HG03097 (cell line): ENCODE results near the gene DIAPH2.

Experiments used
- ATAC-seq: cut with Tn5 transposase; IDR thresholded peaks from one replicate; pipeline ENCODE4 v1.9.1; 2021; ENCODE audit not compliant: unreplicated experiment, low FRiP score

Gene DIAPH2

DNA sequence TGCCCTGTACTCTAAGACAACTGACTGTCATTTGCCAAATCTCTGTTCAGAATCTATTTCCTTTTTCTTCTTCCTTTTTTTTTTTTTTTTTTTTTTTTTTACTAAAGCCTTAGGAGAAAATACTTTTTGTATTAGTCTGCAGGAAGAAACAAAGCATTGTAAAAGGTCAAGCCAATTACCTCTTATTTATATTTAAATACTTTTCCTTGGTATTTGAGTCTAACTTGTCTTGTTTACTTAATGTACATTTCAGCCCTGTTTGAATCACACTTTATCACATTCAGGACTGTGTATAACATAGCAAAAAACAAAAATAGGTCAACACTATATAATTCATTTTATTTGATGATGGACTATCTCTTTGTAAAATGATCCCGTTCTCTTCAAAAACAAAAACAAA, 461.3 kb downstream of the DIAPH2 start:
- no peak for ATAC-seq

DNA sequence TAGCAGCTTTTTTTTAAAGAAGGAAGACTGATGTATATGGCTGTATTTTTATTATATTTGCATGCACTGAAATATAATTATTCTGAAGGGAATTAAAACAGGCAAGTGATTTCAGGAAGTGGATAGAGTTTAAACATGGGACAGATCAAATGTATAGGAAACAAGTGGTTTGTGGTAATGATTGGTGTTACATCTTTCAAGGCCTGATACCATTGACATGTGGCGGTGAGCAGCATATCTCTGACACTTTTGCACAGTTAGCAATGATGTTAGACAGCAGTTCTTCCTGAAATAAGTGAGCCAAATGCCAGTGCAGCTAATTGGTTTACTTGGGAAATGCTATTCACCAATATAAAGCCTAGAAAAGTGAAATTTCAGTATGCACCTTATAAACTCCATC, 471.2 kb downstream of the DIAPH2 start:
- ATAC-seq: no peak

DNA sequence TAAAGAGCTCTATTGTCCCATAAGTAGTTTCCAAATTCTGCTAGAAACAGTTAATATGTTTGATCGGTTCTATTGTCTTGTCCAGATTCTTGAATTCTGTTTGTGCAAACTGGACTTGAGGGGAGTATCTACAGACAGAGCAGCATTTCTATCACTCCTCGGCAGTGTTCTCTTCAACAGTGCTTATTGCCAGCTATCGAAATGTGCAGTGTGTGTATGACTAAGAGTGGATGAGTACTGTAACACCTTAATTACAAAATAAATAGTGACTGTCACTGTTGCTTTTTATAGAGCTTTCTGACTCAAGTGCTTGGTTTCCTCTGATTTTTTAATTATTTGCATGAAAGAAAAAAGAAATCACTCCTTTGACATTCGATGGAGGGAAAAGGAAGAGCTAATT, 473.6 kb downstream of the DIAPH2 start:
- no peak for ATAC-seq

DNA sequence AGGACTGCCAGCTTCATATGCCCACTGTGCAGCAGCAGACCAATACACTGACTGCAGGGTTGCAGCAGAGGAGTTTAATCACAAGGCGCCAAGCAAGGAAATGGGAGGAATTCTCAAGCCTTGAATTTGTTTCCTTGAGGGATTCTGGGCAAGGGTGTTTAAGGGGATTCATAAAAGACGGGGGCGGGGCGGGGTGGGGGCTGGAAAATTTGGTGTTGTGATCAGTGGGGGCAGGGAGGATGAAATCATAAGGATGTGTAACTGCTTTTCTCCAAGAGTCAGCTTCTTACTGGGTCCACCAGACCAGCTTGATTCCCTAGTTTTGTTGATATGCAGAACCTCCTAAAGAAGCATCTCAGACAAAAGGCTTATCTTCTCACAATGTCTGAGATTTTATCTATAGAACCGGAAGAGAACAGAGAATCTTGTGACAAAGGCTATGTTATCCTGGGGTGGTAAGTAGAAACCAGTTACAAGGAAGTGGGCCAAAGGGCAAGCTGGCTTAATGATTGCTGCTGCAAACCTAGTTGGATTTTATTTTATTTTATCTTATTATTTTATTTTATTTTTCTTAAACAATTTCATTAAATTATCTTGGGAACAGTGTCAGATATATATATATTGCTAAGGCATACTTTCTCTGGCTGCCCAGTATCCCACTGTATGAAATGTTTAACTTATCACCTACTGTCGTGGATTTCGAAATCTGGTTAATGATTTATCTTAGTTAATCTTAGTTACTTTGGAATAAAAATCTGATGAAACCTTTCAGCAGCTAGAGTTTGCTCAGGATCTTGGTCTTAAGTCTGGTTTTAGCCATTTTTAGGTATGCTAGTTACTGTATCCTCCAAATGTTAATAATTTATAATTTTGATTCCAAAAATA, 475.5 kb downstream of the DIAPH2 start:
- ATAC-seq: no peak

DNA sequence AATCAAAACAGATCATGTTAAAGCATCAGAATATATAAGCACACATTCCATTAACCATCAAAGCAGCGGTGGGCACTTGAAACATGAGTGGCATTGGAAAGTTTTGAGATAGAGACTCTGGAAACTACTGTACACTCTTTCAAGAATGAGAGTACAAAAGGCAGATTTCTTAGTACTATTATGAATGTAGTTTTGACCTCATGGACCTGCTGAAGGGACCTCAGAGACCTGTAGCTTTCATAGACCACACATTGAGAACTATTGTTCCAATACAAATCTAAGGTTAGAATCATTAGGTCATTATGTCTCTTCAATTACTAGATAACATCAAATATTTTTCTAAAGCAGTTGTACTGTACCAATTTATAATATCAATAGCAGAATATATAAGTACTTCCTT, 482.7 kb downstream of the DIAPH2 start:
- ATAC-seq: no peak

DNA sequence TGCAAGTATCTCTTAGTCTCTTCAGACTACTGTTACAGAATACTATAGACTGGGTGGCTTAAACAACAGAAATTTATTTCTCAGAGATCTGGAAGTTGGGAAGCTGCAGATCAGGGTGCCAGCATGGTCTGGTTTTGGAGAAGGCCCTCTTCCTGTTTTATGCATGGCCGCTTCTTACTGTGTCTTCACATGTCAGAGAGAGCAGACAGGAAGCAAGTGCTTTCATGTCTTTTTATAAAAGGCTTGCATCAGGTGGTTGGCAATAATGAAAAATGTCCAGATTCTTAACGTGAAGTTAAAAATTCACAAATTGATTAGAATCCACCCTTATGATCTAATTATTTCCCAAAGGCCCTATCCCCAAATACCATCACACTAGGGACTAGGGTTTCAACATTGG, 484.0 kb downstream of the DIAPH2 start:
- no peak for ATAC-seq

DNA sequence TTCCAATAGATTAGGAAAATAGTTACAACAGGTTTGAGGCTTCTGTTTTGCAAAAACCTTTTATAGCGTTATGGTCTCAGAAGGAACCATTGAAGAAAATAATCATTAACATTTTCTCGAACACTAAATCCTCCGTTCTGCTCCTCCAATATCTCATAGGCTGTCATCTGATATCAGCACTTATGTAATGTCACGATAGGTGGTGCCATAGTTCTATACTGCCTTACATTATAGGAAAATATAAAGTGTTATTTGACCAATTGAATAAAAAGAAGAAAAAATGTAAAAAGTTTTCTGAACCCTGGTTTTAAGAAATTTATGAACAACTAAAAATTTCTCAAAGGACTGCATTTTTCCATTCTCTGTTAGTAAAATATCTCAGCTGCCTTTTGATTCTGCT, 490.5 kb downstream of the DIAPH2 start:
- no peak for ATAC-seq

DNA sequence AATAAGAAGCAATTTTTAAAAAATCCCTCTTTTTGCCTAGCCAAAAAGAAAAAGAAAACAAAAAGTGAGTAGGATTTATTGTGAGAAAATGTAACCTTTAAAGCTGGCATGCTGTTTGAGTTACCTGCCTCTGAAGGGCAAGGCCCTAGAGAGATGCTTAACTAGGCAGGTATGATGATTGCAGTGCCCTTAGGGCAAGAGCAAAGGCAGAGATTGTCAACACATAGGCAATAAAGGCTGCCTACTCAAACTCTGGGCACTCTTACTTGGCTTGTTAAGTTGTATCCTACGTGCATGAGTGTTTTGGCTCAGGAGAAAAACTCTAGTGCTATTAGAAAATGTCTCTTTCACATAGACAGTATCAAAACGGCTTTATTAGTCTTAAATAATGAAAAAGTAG, 505.0 kb downstream of the DIAPH2 start:
- ATAC-seq: no peak

DNA sequence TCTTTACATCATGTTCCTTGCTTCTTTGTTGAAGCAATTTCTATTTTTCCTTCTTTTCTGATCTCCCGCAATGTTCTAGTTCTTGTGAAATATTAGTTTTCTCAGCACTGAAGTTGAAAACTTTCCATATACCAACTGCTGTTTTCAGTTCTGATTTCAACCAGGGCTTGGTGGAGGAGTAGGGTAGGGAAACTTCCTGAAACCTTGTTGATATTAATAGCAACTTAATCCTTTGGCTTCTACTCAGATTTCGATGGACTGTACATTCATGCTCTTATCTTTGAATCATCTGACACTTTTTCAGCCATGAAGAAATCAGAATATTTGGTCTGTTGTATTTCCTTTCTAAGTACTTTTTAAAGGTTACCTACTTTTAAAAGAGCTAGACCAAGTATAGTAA, 514.9 kb downstream of the DIAPH2 start:
- ATAC-seq: no peak

DNA sequence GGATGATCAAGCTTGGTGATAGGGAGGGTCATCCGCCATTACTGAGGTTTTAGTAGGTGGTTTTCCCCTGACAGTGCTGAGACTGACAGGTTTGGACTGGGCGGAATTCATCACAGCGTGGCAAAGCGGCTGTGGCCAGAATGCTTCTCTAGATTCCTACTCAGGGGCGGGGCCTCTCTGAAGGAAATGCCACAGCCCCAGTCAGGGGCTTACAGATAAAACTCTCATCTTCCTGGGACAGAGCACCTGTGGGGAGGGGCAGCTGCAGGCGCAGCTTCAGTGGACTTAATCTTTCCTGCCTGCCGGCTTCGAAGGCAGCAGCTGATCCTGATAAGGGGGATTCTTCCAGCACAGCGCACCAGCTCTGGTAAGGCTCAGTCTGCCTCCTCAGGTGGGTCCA, 515.8 kb downstream of the DIAPH2 start:
- ATAC-seq: no peak

DNA sequence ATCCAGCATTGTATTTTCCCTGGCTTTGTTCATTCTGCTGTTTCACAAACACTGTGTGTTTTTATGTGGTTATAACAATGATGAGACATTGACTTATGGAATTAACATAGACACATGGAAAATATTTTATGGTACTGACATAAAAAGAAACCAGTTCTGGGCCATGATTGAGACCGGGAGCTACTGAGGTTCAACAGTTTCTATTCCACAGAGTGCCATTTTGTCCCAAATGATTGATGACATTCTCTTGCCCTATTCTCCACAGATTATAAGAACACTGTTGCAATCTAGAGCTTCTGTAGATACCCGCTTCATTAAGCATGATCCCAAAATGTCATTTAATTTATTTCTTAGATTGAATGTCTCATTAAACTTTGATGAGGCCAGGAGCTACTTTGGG, 525.9 kb downstream of the DIAPH2 start:
- ATAC-seq: no peak

DNA sequence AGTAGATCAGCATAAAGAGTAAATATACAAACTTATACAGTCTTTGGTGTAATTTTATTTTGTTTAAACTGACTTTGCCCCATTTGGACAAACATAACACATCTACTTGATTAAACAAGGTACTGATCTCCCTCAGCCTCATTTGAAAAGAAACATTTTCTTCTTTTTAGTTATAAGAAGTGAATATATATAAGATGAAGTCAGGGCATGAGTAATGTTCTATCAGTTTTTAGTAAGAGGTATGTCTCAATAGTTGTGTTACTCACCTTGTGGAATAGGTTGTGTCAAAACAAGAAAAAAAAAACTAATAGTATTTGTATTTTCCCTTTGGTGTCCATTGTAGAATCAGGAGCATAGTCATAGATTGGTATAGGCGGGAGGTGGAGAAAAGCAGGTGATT, 526.4 kb downstream of the DIAPH2 start:
- no peak for ATAC-seq

DNA sequence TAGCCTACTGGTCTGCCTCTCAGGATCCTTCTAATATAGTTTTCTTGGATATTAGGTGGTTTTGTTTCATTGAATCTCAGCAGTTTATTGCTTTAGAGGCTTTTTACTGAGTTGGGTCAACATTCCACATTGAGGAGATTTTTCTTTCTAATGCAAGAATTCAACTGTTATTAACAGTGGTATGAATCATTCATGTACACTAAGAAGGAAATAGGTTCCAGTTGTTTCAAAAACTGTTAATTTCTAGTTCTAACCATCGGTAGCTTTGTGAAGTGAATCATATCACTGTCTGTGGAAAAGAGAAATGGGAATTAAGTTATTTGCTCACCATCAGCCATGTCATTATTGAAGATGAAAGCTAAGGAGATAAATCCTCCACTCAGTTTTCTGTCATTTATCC, 530.5 kb downstream of the DIAPH2 start:
- no peak for ATAC-seq

DNA sequence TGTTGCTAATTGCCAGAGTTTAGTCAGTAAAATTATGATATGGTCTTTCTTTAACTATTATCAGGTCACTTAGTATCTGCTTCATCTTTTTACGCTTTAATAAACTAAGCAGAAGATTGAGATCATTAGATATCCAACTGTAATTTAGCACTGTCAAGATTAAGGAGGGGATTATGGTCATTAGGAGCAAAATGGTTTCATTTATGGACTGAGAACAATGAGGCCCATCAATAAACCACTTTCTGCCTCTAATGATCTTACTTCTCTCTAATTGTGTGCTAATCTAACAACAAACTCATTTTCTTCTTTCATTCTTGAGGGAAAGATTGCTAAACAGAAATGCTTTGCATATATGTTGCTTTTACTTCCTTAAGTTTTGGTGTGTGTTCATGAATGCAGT, 539.5 kb downstream of the DIAPH2 start:
- no peak for ATAC-seq

DNA sequence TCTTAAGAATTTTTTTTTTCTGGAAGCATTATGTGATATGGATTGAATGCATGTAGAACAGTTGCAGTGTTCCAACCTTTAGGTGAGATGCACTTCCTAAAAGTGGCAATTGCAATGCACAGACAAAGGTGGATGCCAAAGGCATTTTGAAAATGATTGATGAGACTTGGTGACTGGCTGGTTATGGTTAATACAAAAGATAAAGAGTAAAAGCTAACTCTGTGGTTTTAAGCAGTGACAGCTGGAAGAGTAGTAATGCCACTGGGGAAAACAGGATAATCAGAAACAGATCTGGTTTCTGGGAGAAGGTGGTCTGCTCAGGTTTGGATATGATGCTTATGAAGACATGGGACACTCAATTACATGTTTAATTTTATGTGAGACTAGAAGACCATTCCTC, 544.7 kb downstream of the DIAPH2 start:
- ATAC-seq: no peak

DNA sequence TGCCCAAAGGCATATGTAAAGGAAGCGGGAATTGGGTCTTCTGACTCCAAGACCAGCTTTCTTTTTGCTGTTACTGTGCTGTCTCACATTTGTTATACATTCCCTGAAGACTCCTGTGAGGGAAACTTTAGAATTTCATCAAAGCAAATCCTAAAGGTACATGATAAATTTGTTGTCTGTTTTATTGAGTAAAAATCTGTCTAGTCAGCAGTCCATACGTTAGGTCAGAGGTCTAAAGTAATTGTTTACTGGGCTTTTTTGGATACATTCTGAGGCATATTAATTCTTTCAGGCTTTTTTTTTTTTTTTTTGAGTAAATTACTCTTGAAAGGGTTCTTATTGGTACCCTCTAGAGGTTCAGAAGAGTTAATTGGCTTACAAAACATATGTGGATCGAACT, 546.3 kb downstream of the DIAPH2 start:
- ATAC-seq: no peak

DNA sequence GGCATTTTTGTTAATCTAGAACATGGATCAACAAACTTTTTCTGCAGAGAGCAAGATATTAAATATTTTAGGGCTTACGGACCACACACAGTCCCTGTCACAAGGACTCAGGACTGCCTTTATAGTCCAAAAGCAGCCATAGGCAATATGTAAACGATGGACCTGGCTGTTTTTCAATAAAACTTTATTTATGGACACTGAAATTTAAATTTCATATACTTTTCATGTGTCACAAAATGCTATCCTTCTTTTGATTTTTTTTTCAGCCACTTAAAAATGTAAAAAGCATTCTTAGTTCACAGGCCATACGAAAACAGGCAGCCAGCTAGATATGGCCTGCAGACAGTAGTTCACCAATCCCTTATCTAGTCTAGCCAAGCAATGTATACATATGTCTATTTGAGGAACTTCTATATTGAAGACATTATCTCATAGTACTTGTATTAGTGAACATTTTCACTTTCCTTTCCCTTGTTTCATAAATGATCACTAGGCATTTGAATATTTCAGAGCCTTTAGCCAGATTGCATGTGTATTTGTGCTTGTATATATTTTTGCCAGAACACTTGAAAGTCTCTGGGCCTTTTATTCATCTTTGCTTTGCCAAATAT, 549.9 kb downstream of the DIAPH2 start:
- peak; percentile 98 for ATAC-seq

DNA sequence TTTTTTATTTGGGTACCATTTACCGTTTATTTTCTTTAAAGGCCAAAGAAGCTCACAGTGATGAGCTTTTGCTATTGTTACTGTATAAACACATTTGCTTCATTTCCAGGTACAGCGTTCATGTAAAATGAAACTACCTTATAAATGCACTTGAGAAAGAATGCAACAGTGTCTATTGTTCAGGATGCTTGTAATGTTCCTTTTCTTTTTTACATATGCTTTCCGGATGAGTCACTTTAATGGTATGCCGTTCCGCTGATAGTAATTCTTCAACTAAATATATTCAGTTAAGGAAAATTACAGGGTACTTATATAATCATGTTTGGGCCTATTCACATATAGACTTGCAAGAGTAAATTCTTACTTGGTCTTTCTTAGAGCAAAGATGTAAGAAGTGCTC, 554.0 kb downstream of the DIAPH2 start:
- no peak for ATAC-seq

DNA sequence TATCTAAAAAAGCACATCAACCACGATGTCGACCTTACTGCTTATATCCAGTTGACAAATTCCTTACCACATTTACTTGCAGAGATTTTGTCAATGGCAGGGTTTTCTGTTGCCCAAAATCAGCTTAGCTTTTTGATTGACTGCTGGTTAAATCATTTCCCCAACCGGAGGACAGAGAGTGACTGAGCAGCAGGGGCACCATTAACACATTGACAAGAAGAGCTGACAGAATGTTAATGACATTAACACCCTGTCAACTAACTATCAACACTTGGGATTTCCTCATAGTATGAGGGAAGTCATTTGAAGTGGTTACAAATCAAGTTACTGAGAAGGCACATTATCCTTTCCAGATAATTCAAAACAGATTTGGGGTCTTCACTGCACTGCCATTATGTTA, 567.5 kb downstream of the DIAPH2 start:
- no peak for ATAC-seq

DNA sequence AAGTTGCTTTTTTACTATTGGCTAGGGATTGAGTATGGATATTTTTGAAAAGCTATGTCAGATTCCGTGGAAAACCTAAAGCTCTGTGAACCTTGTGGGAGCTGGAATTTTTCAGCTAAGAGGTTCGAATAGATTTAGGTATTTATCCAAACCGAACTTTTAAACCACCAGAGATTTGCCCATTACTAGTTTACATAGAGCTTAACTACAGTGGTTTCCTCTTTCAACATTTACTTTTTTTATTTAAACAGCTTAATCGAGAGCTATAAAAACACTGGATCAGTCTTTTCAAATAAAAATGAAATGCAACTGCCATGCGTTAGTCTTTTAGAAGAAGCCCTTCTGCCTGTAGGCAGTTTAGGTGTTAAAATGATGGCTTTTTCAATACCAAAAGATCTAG, 576.0 kb downstream of the DIAPH2 start:
- no peak for ATAC-seq

DNA sequence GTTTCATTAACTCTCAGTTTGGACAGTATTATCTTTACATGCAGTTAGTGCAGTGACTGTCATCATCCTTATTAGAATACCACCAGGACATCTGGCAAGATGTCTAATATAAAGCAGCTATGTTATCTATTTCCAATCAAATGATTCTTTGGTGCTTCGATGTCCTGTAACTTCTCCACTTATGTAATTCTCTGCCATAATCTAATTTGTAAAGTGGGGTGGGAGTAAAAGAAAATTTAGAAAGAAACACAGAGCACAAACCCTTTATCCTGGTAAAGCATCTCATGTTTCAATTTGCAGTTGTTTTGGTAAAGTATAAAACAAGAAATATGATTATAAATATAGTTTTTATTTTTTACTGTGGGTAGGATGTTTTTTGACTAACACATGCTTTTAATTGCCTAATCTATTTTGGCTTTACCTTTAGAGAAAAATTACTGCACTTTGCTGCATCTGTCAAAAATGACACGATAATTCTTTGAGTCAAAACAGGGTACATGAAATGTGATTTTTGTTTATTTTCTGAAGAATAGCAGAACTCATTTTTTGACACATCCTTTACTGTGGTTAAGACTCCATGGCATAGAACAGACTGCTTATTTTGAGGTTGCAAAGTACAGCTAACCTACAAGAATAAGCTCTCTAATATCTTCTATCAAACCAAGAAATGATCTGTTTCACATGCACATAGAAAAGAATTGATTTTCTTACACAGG, 581.9 kb downstream of the DIAPH2 start:
- ATAC-seq: no peak
